ENCODE data around the gene RFX1. TPM values are rescaled to one million over a fixed set of nuclear protein-coding genes. Genes with fewer than 3 reads are reported as not detected.
"Not testable (repeated sequence)": the region's sequence is repeated elsewhere in the genome, so short reads cannot be mapped to it uniquely, and the experiment has no call there.

Gene RFX1
- total RNA-seq, 1 experiment from 2014 or later, result 1.1 TPM

- DNase-seq (ENCODE audit: low spot score), result peak; percentile 46
These were observed 70.2 kb downstream of the RFX1 start for GRCh38 chr19:13935765-13936510.

GRCh38 chr19:13934785-13935109 lies 71.4 kb downstream of the RFX1 start:
- DNase-seq (ENCODE audit: low spot score), result no peak

- no peak for DNase-seq (ENCODE audit: low spot score)
These were observed 73.2 kb downstream of the RFX1 start for GRCh38 chr19:13932911-13933393.

- DNase-seq (ENCODE audit: low spot score), result no peak
These were observed 73.9 kb downstream of the RFX1 start for GRCh38 chr19:13932149-13932637.

GRCh38 chr19:13931391-13932148 lies 74.5 kb downstream of the RFX1 start:
- DNase-seq (ENCODE audit: low spot score), result no peak

GRCh38 chr19:13930402-13930801 lies 75.7 kb downstream of the RFX1 start:
- no peak for DNase-seq (ENCODE audit: low spot score)

- DNase-seq (ENCODE audit: low spot score), result no peak
These were observed 76.2 kb downstream of the RFX1 start for GRCh38 chr19:13929956-13930355.

- no peak for DNase-seq (ENCODE audit: low spot score)
These were observed 76.8 kb downstream of the RFX1 start for GRCh38 chr19:13929340-13929739.

GRCh38 chr19:13926715-13927114 lies 79.4 kb downstream of the RFX1 start:
- DNase-seq (ENCODE audit: low spot score), result no peak

GRCh38 chr19:13926010-13926409 lies 80.1 kb downstream of the RFX1 start:
- DNase-seq (ENCODE audit: low spot score), result no peak

- DNase-seq (ENCODE audit: low spot score), result no peak
These were observed 82.7 kb downstream of the RFX1 start for GRCh38 chr19:13923194-13923987.

GRCh38 chr19:13922118-13922517 lies 84.0 kb downstream of the RFX1 start:
- DNase-seq (ENCODE audit: low spot score), result not testable (repeated sequence)

- peak; percentile 53 for DNase-seq (ENCODE audit: low spot score)
These were observed 85.0 kb downstream of the RFX1 start for GRCh38 chr19:13920940-13921747.

- DNase-seq (ENCODE audit: low spot score), result no peak
These were observed 85.6 kb downstream of the RFX1 start for GRCh38 chr19:13920524-13920923.

GRCh38 chr19:13918726-13919411 lies 87.3 kb downstream of the RFX1 start:
- no peak for DNase-seq (ENCODE audit: low spot score)

- DNase-seq (ENCODE audit: low spot score), result no peak
These were observed 88.2 kb downstream of the RFX1 start for GRCh38 chr19:13917888-13918406.

GRCh38 chr19:13914777-13915176 lies 91.3 kb downstream of the RFX1 start:
- DNase-seq (ENCODE audit: low spot score), result no peak

GRCh38 chr19:13913352-13913751 lies 92.8 kb downstream of the RFX1 start:
- DNase-seq (ENCODE audit: low spot score), result no peak

All from H4 (cell line).